Sciatic nerve (tissue), 2 donors: ENCODE results near the gene RARG. TPM values are rescaled to one million over a fixed set of nuclear protein-coding genes. Genes with fewer than 3 reads are reported as not detected.

Experiments
- ATAC-seq: fragments of 200-7000 bp; cut with Tn5 transposase; one replicate; pipeline ENCODE4 v1.9.1; 2020; ENCODE audit warnings: mild to moderate bottlenecking, moderate library complexity
- DNase-seq: peaks from one replicate; pipeline ENCODE4 v3.0.0-alpha.2; 2020; ENCODE audit warnings: low spot score
- intact Hi-C: fragments of 100-400 bp; cut with DNase I; formaldehyde crosslinking; loops from one replicate; pipeline ENCODE4 v1.14.2; 2022
- total RNA-seq: library from RNA; stranded (reverse); fragmentation: NEBNext Ultra II Directional; extraction: Animal tissue kit (Norgen Biotek cat#: 25700); gene quantifications from one replicate; pipeline ENCODE4 v1.2.1, GENCODE V29; 2021
- donor health status: DM: no; HTN: no; CAD: no.
- donor health status: DM: no; HTN: no; CAD: no.

Gene RARG
- total RNA-seq, 1 donor from 2014 or later: 56.3 TPM

- peak; percentile 88 for DNase-seq
- peak; percentile 92 for ATAC-seq
- intact Hi-C loops: loop anchor here (5.0 kb wide), 1 partner anchor 731 kb away; no protein-coding TSS in a partner anchor
These were observed 19.7 kb upstream of the RARG start for GRCh38 chr12:53251477-53252348.

GRCh38 chr12:53245286-53245685 is 13.3 kb upstream of the RARG start:
- DNase-seq: no peak
- no peak for ATAC-seq
- intact Hi-C loops: no loop called here

GRCh38 chr12:53244337-53244736 is 12.3 kb upstream of the RARG start:
- ATAC-seq (no peak), DNase-seq (no peak)
- intact Hi-C loops: no loop called here

- intact Hi-C loops: no loop called here
- ATAC-seq: peak; percentile 28
- no peak for DNase-seq
These were observed 9.8 kb upstream of the RARG start for GRCh38 chr12:53241623-53242412.

GRCh38 chr12:53239643-53240258 is 7.7 kb upstream of the RARG start:
- intact Hi-C loops: no loop called here
- DNase-seq (no peak), ATAC-seq (no peak)

GRCh38 chr12:53236443-53237111 is 4.6 kb upstream of the RARG start:
- intact Hi-C loops: no loop called here
- DNase-seq (no peak), ATAC-seq (no peak)

- DNase-seq: no peak
- intact Hi-C loops: no loop called here
- no peak for ATAC-seq
These were observed 3.9 kb upstream of the RARG start for GRCh38 chr12:53235742-53236442.

GRCh38 chr12:53235164-53235563 is 3.2 kb upstream of the RARG start:
- intact Hi-C loops: no loop called here

GRCh38 chr12:53234271-53234914 is 2.4 kb upstream of the RARG start:
- intact Hi-C loops: no loop called here
- no peak for DNase-seq
- no peak for ATAC-seq

More at GRCh38 chr12:53235164-53235563, 3.2 kb upstream of the RARG start:
- ATAC-seq (no peak), DNase-seq (no peak)

GRCh38 chr12:53233671-53234121 is 1.7 kb upstream of the RARG start:
- intact Hi-C loops: no loop called here
- DNase-seq: no peak
- ATAC-seq: no peak

GRCh38 chr12:53232646-53233461 is 845 bp upstream of the RARG start:
- ATAC-seq: peak; percentile 82
- no peak for DNase-seq
- intact Hi-C loops: no loop called here

GRCh38 chr12:53231671-53231920 is 413 bp downstream of the RARG start:
- no peak for DNase-seq
- intact Hi-C loops: no loop called here
- ATAC-seq: no peak

- intact Hi-C loops: no loop called here
- ATAC-seq: no peak
These were observed 1.7 kb downstream of the RARG start for GRCh38 chr12:53230108-53230845.

GRCh38 chr12:53229454-53229853 is 2.6 kb downstream of the RARG start:
- ATAC-seq: no peak
- intact Hi-C loops: no loop called here
- no peak for DNase-seq

More at GRCh38 chr12:53230108-53230845, 1.7 kb downstream of the RARG start:
- DNase-seq: no peak

- intact Hi-C loops: no loop called here
- no peak for DNase-seq
- ATAC-seq: no peak
These were observed 4.2 kb downstream of the RARG start for GRCh38 chr12:53227836-53228235.

GRCh38 chr12:53227341-53227740 is 4.7 kb downstream of the RARG start:
- intact Hi-C loops: no loop called here
- DNase-seq (no peak), ATAC-seq (no peak)

- intact Hi-C loops: no loop called here
- no peak for DNase-seq
- no peak for ATAC-seq
These were observed 5.2 kb downstream of the RARG start for GRCh38 chr12:53226815-53227214.
